AG09319 (cell line): ENCODE measurements around the gene BUD23.
"Not testable (repeated sequence)": the region's sequence is repeated elsewhere in the genome, so short reads cannot be mapped to it uniquely, and the experiment has no call there.

Experiments used
- DNase-seq: peaks from one replicate; pipeline ENCODE4 v3.0.0-alpha.2; 2010; ENCODE audit warnings: low read depth; ENCODE audit errors: extremely low read depth
- TF ChIP-seq, protein P1 (sequence below): IDR thresholded peaks from 2 replicates; pipeline ENCODE4 v1.5.1; 2011; ENCODE audit warnings: low read depth, mild to moderate bottlenecking, inconsistent platforms, low read length, moderate library complexity

Gene BUD23

DNA sequence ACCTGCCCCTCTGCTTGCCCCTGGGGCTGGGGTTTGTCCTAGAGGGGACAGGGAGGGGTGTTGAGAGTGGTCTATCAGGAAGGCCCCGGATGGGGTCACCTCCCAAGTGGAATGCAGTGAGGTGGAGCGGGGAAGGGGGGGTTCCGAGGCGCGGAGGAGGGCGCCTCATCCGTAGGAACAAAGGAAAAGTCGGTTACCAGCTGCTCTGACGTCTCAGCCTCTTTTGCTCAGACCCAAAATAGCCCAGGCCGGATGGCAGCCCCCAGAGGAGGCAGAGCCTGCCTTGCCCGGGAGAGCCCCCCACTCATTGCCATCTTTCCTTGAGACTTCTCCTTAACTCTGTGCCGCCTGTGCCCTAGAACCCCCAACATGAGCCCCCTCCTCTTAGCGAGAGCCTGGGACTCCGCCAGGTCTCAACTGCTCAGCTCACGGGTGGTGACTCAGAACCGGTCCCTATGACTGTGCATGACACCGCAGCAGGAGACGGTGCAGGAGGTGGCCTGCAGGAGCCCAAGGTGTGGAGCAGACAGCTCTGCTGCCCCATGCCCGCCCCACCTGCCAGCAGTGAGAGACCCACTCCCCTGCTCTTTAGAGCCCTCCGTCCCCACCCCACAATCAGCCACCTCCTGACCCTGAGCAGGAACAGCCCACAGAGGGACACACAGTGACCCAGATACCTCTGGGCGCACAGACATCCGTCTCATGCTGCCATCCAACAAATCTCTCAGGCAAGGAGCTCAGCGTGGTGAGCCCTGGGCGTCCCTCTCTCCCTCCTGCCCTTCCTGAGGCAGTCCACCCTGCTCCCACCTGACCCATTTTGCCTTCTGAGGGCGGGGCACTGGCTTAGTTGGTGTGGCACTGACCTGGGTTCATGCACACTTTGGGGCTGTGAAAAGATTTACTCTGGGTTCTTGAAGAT is 23.0 kb downstream of the BUD23 start:
- TF ChIP-seq, protein P1, sequence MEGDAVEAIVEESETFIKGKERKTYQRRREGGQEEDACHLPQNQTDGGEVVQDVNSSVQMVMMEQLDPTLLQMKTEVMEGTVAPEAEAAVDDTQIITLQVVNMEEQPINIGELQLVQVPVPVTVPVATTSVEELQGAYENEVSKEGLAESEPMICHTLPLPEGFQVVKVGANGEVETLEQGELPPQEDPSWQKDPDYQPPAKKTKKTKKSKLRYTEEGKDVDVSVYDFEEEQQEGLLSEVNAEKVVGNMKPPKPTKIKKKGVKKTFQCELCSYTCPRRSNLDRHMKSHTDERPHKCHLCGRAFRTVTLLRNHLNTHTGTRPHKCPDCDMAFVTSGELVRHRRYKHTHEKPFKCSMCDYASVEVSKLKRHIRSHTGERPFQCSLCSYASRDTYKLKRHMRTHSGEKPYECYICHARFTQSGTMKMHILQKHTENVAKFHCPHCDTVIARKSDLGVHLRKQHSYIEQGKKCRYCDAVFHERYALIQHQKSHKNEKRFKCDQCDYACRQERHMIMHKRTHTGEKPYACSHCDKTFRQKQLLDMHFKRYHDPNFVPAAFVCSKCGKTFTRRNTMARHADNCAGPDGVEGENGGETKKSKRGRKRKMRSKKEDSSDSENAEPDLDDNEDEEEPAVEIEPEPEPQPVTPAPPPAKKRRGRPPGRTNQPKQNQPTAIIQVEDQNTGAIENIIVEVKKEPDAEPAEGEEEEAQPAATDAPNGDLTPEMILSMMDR: no peak
- DNase-seq: no peak

DNA sequence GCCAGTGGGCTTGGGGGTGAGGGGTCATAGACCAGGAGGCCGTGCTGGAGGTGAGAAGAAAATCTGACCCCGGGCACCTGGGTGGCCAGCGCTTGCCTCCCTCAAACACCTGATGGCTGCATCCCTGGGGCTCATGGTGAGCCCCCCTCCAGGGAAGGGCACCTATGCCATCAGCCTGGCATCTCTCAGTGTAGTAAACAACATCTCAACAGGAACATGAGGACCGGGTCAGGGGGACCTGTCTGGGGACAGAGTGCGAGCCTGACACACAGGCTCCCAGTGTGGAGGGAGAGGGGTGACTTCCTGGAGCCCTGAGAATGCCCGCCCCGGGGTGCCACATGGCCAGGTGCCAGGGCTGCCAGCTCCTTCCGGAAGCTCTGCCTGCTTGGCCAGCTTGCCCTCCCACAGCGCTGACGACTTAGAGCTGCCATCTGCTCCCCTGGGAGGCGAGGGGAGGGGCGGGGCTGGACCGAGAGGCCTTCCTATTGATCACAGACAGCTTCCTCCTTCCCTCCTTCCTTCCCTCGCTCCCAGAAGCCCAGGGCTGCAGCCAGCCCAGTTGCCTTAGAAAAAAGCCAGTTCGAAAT is 23.7 kb downstream of the BUD23 start:
- TF ChIP-seq, protein P1: no peak
- no peak for DNase-seq

DNA sequence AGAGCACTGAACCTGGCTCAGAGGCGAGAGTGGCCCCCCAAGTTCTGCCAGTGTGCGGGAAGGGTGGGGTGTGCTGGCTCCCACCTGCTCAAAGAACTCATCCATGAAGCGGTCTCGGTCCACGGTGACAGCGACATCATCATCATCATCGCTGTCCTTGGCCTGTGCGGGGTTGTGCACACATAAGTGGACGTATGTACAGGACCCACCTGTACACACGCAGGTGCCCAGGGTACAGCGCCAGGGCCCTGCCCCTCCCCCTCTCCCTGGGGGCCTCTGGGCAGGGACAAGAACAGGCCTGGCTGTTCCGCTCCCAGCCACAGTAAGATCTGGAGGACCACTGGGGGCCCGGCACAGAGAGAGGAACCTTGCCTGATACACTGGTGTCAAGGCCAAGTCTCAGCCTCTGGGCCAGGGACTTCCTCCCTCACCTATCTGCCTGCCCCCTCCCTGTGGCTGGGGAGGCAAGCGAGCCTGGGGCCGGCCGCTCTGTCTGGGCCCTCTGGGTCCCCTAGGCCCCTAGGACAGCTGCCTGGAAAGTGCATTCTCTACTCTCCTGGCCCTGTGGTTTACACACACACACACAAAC is 25.7 kb downstream of the BUD23 start:
- TF ChIP-seq, protein P1: no peak

DNA sequence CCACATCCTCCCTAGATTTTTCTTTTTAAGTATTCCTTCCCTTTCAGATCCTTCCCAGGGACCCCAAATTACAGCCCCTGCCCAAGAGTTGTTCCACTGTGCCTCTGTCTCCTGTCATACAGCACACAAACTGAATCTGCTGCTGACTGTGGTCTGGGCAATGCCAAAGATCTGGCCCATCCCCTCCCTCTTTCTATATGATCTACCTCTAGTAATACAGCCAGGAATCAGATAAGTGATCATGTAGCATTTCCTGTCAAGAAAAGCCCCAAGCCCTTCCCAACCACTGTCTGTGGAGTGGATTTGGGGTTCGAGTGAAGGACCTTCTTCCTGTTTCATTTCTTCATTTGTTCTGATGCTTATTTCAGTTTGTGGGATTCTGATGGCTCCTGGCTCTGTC is 29.4 kb downstream of the BUD23 start:
- TF ChIP-seq, protein P1: no peak
- no peak for DNase-seq

More for the DNA sequence above, 25.7 kb downstream of the BUD23 start:
- DNase-seq: no peak

DNA sequence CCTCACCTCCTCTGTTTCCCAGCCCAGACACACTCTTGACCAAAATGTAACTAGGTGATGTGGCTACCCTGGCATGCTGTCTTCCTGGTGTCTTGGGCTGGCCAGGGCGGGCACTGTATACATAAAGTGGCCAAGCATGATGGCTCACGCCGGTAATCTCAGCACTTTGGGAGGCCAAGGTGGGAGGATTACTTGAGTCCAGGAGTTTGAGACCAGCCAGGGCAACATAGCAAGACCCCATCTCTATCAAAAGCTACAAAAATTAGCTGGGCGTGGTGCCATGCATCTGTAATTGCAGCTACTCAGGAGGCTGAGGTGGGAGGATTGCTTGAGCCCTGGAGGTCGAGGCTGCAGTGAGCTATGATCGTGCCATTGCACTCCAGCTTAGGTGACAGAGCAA is 29.9 kb downstream of the BUD23 start:
- DNase-seq: not testable (repeated sequence)

DNA sequence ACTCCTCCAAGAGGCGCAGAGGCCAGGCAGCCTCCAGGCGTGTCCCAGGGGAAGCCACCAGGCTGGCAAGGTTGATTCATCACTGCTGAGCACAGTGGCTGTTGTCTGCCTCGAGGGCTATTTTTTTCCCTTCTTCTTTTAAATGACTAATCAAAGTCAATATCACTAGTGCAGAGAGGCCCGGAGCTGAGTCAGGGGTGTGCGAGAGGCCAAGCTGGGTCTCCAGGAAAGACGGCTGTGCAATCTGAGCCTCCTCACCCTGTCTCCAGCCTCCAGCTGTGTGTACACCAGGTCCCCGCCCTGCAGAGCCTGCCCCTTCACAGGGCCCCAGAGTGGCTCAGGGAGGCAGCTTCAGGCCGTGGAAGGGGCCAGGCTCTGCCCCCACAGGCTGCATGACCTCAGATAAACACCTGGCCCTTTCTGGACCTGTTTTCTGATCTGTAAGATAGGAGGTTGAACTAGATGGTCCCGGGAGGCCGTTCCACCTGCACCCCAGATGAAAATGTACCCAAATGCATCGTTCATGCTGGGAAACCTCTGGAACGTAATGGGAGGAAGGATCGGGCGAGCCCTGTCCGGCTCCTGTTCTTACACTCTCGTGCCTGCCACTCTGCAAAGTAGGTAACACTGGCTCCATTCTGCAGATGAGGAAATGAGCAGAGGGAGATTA is 32.4 kb downstream of the BUD23 start:
- TF ChIP-seq, protein P1: no peak
- peak; percentile 82 for DNase-seq

DNA sequence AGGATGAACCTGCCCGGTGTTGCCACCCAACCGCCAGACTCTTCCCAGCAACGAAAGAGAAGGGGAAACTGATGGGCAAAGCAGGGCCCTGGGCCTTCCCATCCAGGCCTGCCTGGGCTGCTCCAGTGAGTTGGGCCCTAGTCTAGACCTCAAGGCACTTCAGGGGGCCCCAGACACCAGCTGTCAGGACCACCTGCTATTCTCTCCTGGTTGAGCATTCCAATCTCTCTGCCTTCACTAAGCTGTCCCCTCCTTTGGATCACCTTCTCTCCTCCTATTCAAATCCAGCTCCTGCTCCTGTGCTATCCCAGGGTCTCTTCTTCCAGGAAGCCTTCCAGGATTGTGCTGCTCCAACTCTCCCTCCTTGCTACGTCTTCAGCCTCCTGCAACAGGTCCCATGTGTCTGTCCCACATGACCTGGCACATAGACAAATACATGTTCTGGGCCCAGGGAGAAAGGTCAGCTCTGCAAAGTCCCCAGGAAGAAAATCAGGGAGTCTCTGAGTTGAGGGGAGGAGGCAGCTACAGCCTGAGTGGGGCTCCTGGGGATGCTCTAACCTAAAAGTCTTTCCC is 33.0 kb downstream of the BUD23 start:
- TF ChIP-seq, protein P1: no peak
- DNase-seq: no peak
